Activated B cell treated with CpG ODN at 0.5 μM for 24 hours (primary cell): ENCODE data around the gene C1orf159. TPM values are rescaled to one million over a fixed set of nuclear protein-coding genes. Genes with fewer than 3 reads are reported as not detected.
"Not testable (repeated sequence)": the region's sequence is repeated elsewhere in the genome, so short reads cannot be mapped to it uniquely, and the experiment has no call there.

Experiments
- ATAC-seq: fragments of 200-7000 bp; cut with Tn5 transposase; one replicate; pipeline ENCODE4 v1.10.0; 2021; ENCODE audit warnings: low read depth, mild to moderate bottlenecking, moderate library complexity
- CTCF ChIA-PET: fragments of 350-600 bp; sonication (Branson Sonifier 250); formaldehyde crosslinking; loops from one replicate; lab custom pipeline; 2021; ENCODE audit warnings: antibody characterized with exemption; lab: Charles Lee
- POLR2A ChIA-PET: fragments of 350-600 bp; sonication (Branson Sonifier 250); formaldehyde crosslinking; loops from one replicate; lab custom pipeline; 2021; ENCODE audit warnings: antibody characterized with exemption; lab: Charles Lee
- DNase-seq: peaks from one replicate; pipeline ENCODE4 v3.0.0; 2022
- H3K27ac Mint-ChIP-seq: one replicate; pipeline ENCODE4 v1.8.0; 2020; ENCODE audit warnings: mixed read lengths
- H3K27me3 Mint-ChIP-seq: one replicate; pipeline ENCODE4 v1.8.0; 2021; ENCODE audit warnings: mixed read lengths
- H3K36me3 Mint-ChIP-seq: one replicate; pipeline ENCODE4 v1.8.0; 2021; ENCODE audit warnings: low read depth, mixed read lengths
- H3K4me1 Mint-ChIP-seq: one replicate; pipeline ENCODE4 v1.8.0; 2021; ENCODE audit warnings: mixed read lengths
- H3K4me3 Mint-ChIP-seq: one replicate; pipeline ENCODE4 v1.8.0; 2020; ENCODE audit warnings: mild to moderate bottlenecking, mixed read lengths
- H3K9me3 Mint-ChIP-seq: one replicate; pipeline ENCODE4 v1.8.0; 2020; ENCODE audit warnings: mixed read lengths
- CTCF ChIP-seq: fragments of 200-600 bp; IDR thresholded peaks from one replicate; pipeline ENCODE4 v1.8.0; 2022; ENCODE audit warnings: antibody characterized with exemption, mild to moderate bottlenecking
- intact Hi-C: fragments of 100-400 bp; cut with micrococcal nuclease; formaldehyde crosslinking; loops from one replicate; pipeline ENCODE4 v1.15.1; 2024
- total RNA-seq: library from RNA; stranded (reverse); gene quantifications from 2 replicates; pipeline ENCODE4 v1.2.3, GENCODE V29; 2022

C1orf159 gene
- total RNA-seq, 1 donor from 2014 or later: 26.5 TPM

GRCh38 chr1:1156140-1157032, 40.5 kb upstream of the C1orf159 start:
- H3K4me3 Mint-ChIP-seq: peak overlapping the region; percentile 64
- TF ChIP-seq CTCF: no peak
- H3K27ac Mint-ChIP-seq: peak overlapping the region; percentile 36
- H3K9me3 Mint-ChIP-seq: peaks cover 12% of the 10 kb centered on the region
- H3K36me3 Mint-ChIP-seq: no peaks in the 10 kb centered on the region
- peaks cover 3% of the 10 kb centered on the region for H3K4me1 Mint-ChIP-seq
- ChIA-PET CTCF (no interaction called here), POLR2A (interaction anchor here (0.6 to 3.9 kb wide), 13 partner anchors 9 to 122 kb away, joined by 3 to 49 read pairs (median 5); partner anchors contain the start of gene TTLL10)
- ATAC-seq (no peak), DNase-seq (no peak)
- intact Hi-C loops: loop anchor here (5.0 kb wide), 1 partner anchor 51 kb away; the partner anchor contains the start of gene TNFRSF18
- no peaks in the 10 kb centered on the region for H3K27me3 Mint-ChIP-seq

GRCh38 chr1:1155258-1155657, 39.4 kb upstream of the C1orf159 start:
- Mint-ChIP-seq H3K27me3 (no peaks in the 10 kb centered on the region), H3K27ac (no peak overlapping the region), H3K4me1 (peaks cover 3% of the 10 kb centered on the region), H3K4me3 (no peak overlapping the region), H3K36me3 (no peaks in the 10 kb centered on the region), H3K9me3 (peaks cover 12% of the 10 kb centered on the region)
- TF ChIP-seq CTCF: no peak
- intact Hi-C loops: loop anchor here (5.0 kb wide), 1 partner anchor 52 kb away; the partner anchor contains the start of gene TNFRSF18
- no peak for ATAC-seq
- no peak for DNase-seq
- ChIA-PET CTCF (no interaction called here), POLR2A (no interaction called here)

- ChIA-PET CTCF (no interaction called here), POLR2A (interaction anchor here (0.6 kb wide), 1 partner anchor 27 kb away, joined by 4 read pairs; no protein-coding TSS in a partner anchor)
- H3K4me1 Mint-ChIP-seq: peaks cover 4% of the 10 kb centered on the region
- no peak for TF ChIP-seq CTCF
- ATAC-seq (no peak), DNase-seq (no peak)
- no peak overlapping the region for H3K4me3 Mint-ChIP-seq
- H3K9me3 Mint-ChIP-seq: peaks cover 12% of the 10 kb centered on the region
- H3K27me3 Mint-ChIP-seq: no peaks in the 10 kb centered on the region
- peak overlapping the region; percentile 69 for H3K27ac Mint-ChIP-seq
- intact Hi-C loops: no loop called here
- H3K36me3 Mint-ChIP-seq: no peaks in the 10 kb centered on the region
Observed at GRCh38 chr1:1153874-1154273, 38.0 kb upstream of the C1orf159 start.

- peaks cover 12% of the 10 kb centered on the region for H3K9me3 Mint-ChIP-seq
- H3K4me3 Mint-ChIP-seq, H3K36me3 Mint-ChIP-seq, ATAC-seq, intact Hi-C loops, DNase-seq, H3K27me3 Mint-ChIP-seq, H3K4me1 Mint-ChIP-seq: not testable (repeated sequence)
- POLR2A ChIA-PET: interaction anchor here (0.6 to 1.5 kb wide), 4 partner anchors 16 to 27 kb away, joined by 3 to 4 read pairs (median 3); no protein-coding TSS in a partner anchor
- peak overlapping the region; percentile 69 for H3K27ac Mint-ChIP-seq
- CTCF ChIA-PET: interaction anchor here (2.0 kb wide), 1 partner anchor 30 kb away, joined by 6 read pairs; no protein-coding TSS in a partner anchor
Observed at GRCh38 chr1:1153215-1153614, 37.3 kb upstream of the C1orf159 start.

- H3K4me1 Mint-ChIP-seq: not testable (repeated sequence)
- POLR2A ChIA-PET: interaction anchor here (0.7 to 1.5 kb wide), 4 partner anchors 15 to 23 kb away, joined by 3 read pairs; no protein-coding TSS in a partner anchor
Observed at GRCh38 chr1:1152431-1152830, 36.5 kb upstream of the C1orf159 start.

GRCh38 chr1:1151306-1151705, 35.4 kb upstream of the C1orf159 start:
- H3K4me1 Mint-ChIP-seq: peaks cover 2% of the 10 kb centered on the region
- POLR2A ChIA-PET: interaction anchor here (1.4 kb wide), 1 partner anchor 20 kb away, joined by 3 read pairs; no protein-coding TSS in a partner anchor
- CTCF ChIA-PET: interaction anchor here (0.7 to 2.0 kb wide), 2 partner anchors 19 to 29 kb away, joined by 3 to 6 read pairs; no protein-coding TSS in a partner anchor
- H3K27ac Mint-ChIP-seq: no peak overlapping the region
- ATAC-seq (no peak), DNase-seq (no peak)
- H3K36me3 Mint-ChIP-seq: no peaks in the 10 kb centered on the region
- intact Hi-C loops: no loop called here
- no peaks in the 10 kb centered on the region for H3K27me3 Mint-ChIP-seq
- no peak overlapping the region for H3K4me3 Mint-ChIP-seq
- TF ChIP-seq CTCF: no peak
- H3K9me3 Mint-ChIP-seq: peaks cover 12% of the 10 kb centered on the region

More at GRCh38 chr1:1152431-1152830, 36.5 kb upstream of the C1orf159 start:
- H3K36me3 Mint-ChIP-seq, DNase-seq, ATAC-seq, H3K4me3 Mint-ChIP-seq, intact Hi-C loops, H3K27me3 Mint-ChIP-seq: not testable (repeated sequence)
- peak overlapping the region; percentile 69 for H3K27ac Mint-ChIP-seq
- CTCF ChIA-PET: interaction anchor here (2.0 kb wide), 1 partner anchor 30 kb away, joined by 6 read pairs; no protein-coding TSS in a partner anchor
- H3K9me3 Mint-ChIP-seq: peaks cover 12% of the 10 kb centered on the region
